OCI-LY1 (cell line): ENCODE data around the gene AKT3.

Experiments
- H2AFZ ChIP-seq: fragments of 200-600 bp; sonication (generic), shearing (Covaris generic); 2 replicates; pipeline ENCODE4 v1.6.0; 2014; ENCODE audit warnings: antibody characterized with exemption, mild to moderate bottlenecking, low read length
- H3F3A ChIP-seq: fragments of 200-600 bp; sonication (generic), shearing (Covaris generic); 2 replicates; pipeline ENCODE4 v1.6.0; 2014; ENCODE audit warnings: mild to moderate bottlenecking, antibody characterized with exemption, low read length, moderate library complexity; ENCODE audit not compliant: insufficient read depth
- H3K27ac ChIP-seq: fragments of 200-600 bp; sonication (generic); 2 replicates; pipeline ENCODE4 v1.5.1; 2014; ENCODE audit warnings: low read length, mixed run types, mild to moderate bottlenecking, low read depth; ENCODE audit not compliant: poor library complexity, severe bottlenecking
- H3K27me3 ChIP-seq: fragments of 200-600 bp; sonication (generic); 2 replicates; pipeline ENCODE4 v1.6.0; 2014; ENCODE audit warnings: antibody characterized with exemption, mild to moderate bottlenecking, low read length, moderate library complexity; ENCODE audit not compliant: insufficient read depth
- H3K36me3 ChIP-seq: fragments of 200-600 bp; sonication (generic); 2 replicates; pipeline ENCODE4 v1.6.1; 2014; ENCODE audit warnings: mild to moderate bottlenecking, antibody characterized with exemption, low read length, moderate library complexity, mixed read lengths; ENCODE audit not compliant: insufficient read depth
- H3K4me1 ChIP-seq: fragments of 200-600 bp; sonication (generic); 2 replicates; pipeline ENCODE4 v1.5.1; 2014; ENCODE audit warnings: mild to moderate bottlenecking, low read length, moderate library complexity; ENCODE audit not compliant: insufficient read depth, severe bottlenecking
- H3K4me2 ChIP-seq: fragments of 200-600 bp; sonication (generic), shearing (Covaris generic); 2 replicates; pipeline ENCODE4 v1.6.1; 2014; ENCODE audit warnings: low read length
- H3K4me3 ChIP-seq: fragments of 200-600 bp; sonication (generic); 2 replicates; pipeline ENCODE4 v1.5.1; 2014; ENCODE audit warnings: low read length, low read depth, mild to moderate bottlenecking, mixed read lengths; ENCODE audit not compliant: poor library complexity, severe bottlenecking
- H3K79me2 ChIP-seq: fragments of 200-600 bp; shearing (Covaris generic); 2 replicates; pipeline ENCODE4 v1.6.1; 2016; ENCODE audit warnings: mixed run types, low read length, mixed read lengths; ENCODE audit not compliant: insufficient read depth
- H3K9ac ChIP-seq: fragments of 200-600 bp; sonication (generic), shearing (Covaris generic); 2 replicates; pipeline ENCODE4 v1.6.1; 2014; ENCODE audit warnings: mild to moderate bottlenecking, low read length, mixed read lengths
- H3K9me2 ChIP-seq: fragments of 200-600 bp; sonication (generic), shearing (Covaris generic); 2 replicates; pipeline ENCODE4 v1.6.1; 2014; ENCODE audit warnings: low read depth, mild to moderate bottlenecking, low read length, mixed read lengths
- H3K9me3 ChIP-seq: fragments of 200-600 bp; shearing (Covaris generic); 2 replicates; pipeline ENCODE4 v1.6.1; 2014; ENCODE audit warnings: low read length, mixed read lengths
- H4K20me1 ChIP-seq: fragments of 200-600 bp; sonication (generic), shearing (Covaris generic); 2 replicates; pipeline ENCODE4 v1.6.0; 2016; ENCODE audit warnings: mild to moderate bottlenecking, low read length; ENCODE audit not compliant: insufficient read depth
- CTCF ChIP-seq: fragments of 200-600 bp; sonication (generic), shearing (Covaris generic); IDR thresholded peaks from 2 replicates; pipeline ENCODE4 v1.5.1; 2017; ENCODE audit warnings: mild to moderate bottlenecking, antibody characterized with exemption, low read length, moderate library complexity, mixed read lengths
- EZH2 ChIP-seq: fragments of 200-600 bp; sonication (generic), shearing (Covaris generic); IDR thresholded peaks from 2 replicates; pipeline ENCODE4 v1.8.0; 2017; ENCODE audit warnings: borderline replicate concordance, mixed run types, mild to moderate bottlenecking, antibody characterized with exemption, low read length, moderate library complexity, mixed read lengths

Gene AKT3

GRCh38 chr1:243712941-243713340, 137.1 kb downstream of the AKT3 start:
- Histone ChIP-seq H3K79me2 (no peaks in the 10 kb centered on the region), H3K4me3 (no peak overlapping the region), H3K9me2 (no peaks in the 10 kb centered on the region), H3F3A (no peaks in the 10 kb centered on the region), H3K4me1 (no peaks in the 10 kb centered on the region), H2AFZ (no peak overlapping the region), H3K4me2 (no peak overlapping the region), H3K27me3 (no peaks in the 10 kb centered on the region), H3K27ac (no peak overlapping the region), H3K9ac (no peak overlapping the region), H3K36me3 (no peaks in the 10 kb centered on the region), H4K20me1 (no peaks in the 10 kb centered on the region), H3K9me3 (no peaks in the 10 kb centered on the region)
- no peak for TF ChIP-seq EZH2
- TF ChIP-seq CTCF: 0 out of 2 replicates have a peak, but pooled peaks have one; percentile 11

- Histone ChIP-seq H2AFZ (no peak overlapping the region), H3K9me2 (no peaks in the 10 kb centered on the region), H3K9ac (no peak overlapping the region), H3K79me2 (no peaks in the 10 kb centered on the region), H3K4me1 (no peaks in the 10 kb centered on the region), H3K4me2 (no peak overlapping the region), H3K9me3 (no peaks in the 10 kb centered on the region), H3K27ac (no peak overlapping the region), H3K4me3 (no peak overlapping the region), H3K27me3 (no peaks in the 10 kb centered on the region), H3F3A (no peaks in the 10 kb centered on the region), H3K36me3 (no peaks in the 10 kb centered on the region), H4K20me1 (no peaks in the 10 kb centered on the region)
- TF ChIP-seq EZH2 (no peak), CTCF (no peak)
Observed at GRCh38 chr1:243712242-243712641, 137.8 kb downstream of the AKT3 start.

- no peaks in the 10 kb centered on the region for H3K36me3 ChIP-seq
- H4K20me1 ChIP-seq: no peaks in the 10 kb centered on the region
- no peak overlapping the region for H3K4me3 ChIP-seq
- no peaks in the 10 kb centered on the region for H3F3A ChIP-seq
- H2AFZ ChIP-seq: no peak overlapping the region
- TF ChIP-seq EZH2: no peak
- TF ChIP-seq CTCF: no peak
- no peaks in the 10 kb centered on the region for H3K9me2 ChIP-seq
- H3K4me1 ChIP-seq: no peaks in the 10 kb centered on the region
- no peaks in the 10 kb centered on the region for H3K9me3 ChIP-seq
- no peak overlapping the region for H3K9ac ChIP-seq
- H3K4me2 ChIP-seq: no peak overlapping the region
- no peak overlapping the region for H3K27ac ChIP-seq
- no peaks in the 10 kb centered on the region for H3K79me2 ChIP-seq
- no peaks in the 10 kb centered on the region for H3K27me3 ChIP-seq
Observed at GRCh38 chr1:243710467-243710866, 139.6 kb downstream of the AKT3 start.
